ENCODE data around the gene NANS.
"Not testable (repeated sequence)": the region's sequence is repeated elsewhere in the genome, so short reads cannot be mapped to it uniquely, and the experiment has no call there.

Gene NANS

DNA sequence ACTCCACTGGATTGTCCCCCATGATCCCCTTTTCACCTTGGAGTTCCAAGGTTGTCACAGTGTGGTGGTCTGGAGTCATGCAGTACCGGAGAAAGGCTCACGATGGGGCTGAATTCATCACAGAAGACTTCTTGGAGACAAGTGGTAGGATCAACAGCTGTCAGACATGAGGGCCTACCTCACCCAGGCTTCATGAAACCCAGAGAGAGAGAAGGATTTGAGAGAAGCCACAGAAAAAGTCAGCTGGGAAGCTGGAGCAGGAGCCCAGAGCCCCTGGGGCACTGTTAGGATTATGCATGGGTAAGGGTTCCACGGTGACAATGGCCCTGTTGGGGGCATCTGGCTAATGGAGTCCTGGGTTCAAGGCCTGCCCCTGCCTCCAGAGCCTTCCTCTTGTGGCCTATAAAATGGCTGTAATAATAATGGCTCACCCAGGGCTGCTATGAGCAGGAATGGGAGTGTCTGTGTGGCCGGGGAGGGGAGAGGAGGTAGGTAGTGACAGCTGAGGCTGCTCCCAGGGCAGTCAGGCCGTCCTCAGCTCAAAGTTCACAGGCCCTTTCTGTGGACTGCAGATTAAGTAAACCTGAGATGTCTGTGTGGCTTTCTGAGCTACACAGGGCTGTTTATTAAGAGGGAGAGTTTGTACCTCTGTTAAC is 61.6 kb downstream of the NANS start:
- no peaks in the 10 kb centered on the region for H3K27me3 ChIP-seq (ENCODE audit: control insufficient read depth, insufficient read depth, low read length)
- H3K4me3 ChIP-seq (ENCODE audit: low read length) = peak overlapping the region; percentile 48; the same call in 1 of the 2 replicates
- H3K36me3 ChIP-seq (ENCODE audit: control insufficient read depth, insufficient read depth, low read length) = no peaks in the 10 kb centered on the region
- H3K27ac ChIP-seq (ENCODE audit: low read length) = no peak overlapping the region
- no peak for DNase-seq (ENCODE audit: low read depth, low spot score)
- no CpG with 5 or more reads among the region's 5 CpGs for WGBS (ENCODE audit: insufficient coverage, insufficient read length)
- no peaks in the 10 kb centered on the region for H3K9me3 ChIP-seq (ENCODE audit: control insufficient read depth, insufficient read depth, low read length)
- 0 out of 2 replicates have a peak, but pooled peaks cover 1% of the 10 kb centered on the region for H3K4me1 ChIP-seq (ENCODE audit: control insufficient read depth, insufficient read depth, low read length)

DNA sequence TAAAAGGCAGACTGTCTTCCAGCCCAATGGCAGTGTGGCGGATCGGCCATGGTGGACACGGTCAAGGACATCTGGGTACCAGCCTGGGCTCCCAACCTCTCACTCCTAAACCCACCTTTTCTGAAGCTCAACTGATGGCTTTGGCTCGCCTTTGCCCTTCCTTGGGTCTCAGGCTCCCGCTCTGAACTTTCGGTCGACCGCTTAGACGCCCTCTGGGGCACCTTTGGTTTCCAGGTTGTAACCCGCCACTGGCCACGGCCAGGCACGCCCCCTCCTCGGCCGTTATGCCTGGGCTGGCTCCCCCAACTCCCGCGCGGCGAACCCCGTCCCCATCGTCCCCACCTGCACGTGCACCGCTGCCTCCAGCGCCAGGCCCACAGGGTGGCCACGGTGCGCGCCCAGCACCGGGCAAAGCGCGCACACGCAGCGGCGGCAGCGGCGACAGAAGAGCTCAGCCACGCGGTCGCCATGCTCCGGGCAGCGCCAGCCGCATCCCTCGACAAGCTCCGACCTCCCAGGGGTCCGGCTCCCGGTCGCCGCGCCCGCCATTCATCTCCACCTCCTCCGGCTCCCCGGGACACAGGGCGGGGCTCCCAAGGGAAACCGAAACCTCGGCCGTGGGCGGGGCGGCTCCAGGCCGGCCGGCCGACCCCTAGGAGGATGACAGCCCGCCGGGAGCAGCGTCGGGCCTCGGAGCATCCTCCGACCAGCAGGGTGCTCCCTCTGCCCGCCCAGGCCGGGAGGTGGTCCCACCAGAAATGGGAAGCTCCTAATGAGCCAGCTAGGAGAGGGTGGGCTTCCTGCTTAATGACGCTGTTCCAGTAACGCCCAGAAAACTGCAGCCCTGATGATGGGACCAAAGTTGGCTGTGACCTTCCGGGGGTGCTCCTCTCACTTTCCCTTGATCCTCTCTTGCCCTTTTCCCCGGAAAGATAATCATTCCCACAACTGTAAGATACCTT is 62.4 kb downstream of the NANS start, which contains the start of gene TRIM14:
TSS of gene TRIM14 (minus strand) at position 583 of the 962 bp plus-strand sequence. CDS start at position 549, 34 bp downstream.
- Histone ChIP-seq H3K9me3 (ENCODE audit: control insufficient read depth, insufficient read depth, low read length) (no peaks in the 10 kb centered on the region), H3K4me1 (ENCODE audit: control insufficient read depth, insufficient read depth, low read length) (0 out of 2 replicates have a peak, but pooled peaks cover 1% of the 10 kb centered on the region), H3K36me3 (ENCODE audit: control insufficient read depth, insufficient read depth, low read length) (no peaks in the 10 kb centered on the region), H3K27ac (ENCODE audit: low read length) (no peak within 1 kb of the TSS), H3K4me3 (ENCODE audit: low read length) (peak within 1 kb of the TSS; percentile 48), H3K27me3 (ENCODE audit: control insufficient read depth, insufficient read depth, low read length) (no peaks in the 10 kb centered on the region)
- WGBS (ENCODE audit: insufficient coverage, insufficient read length) = no CpG with 5 or more reads among the region's 71 CpGs
- DNase-seq (ENCODE audit: low read depth, low spot score) = no peak

DNA sequence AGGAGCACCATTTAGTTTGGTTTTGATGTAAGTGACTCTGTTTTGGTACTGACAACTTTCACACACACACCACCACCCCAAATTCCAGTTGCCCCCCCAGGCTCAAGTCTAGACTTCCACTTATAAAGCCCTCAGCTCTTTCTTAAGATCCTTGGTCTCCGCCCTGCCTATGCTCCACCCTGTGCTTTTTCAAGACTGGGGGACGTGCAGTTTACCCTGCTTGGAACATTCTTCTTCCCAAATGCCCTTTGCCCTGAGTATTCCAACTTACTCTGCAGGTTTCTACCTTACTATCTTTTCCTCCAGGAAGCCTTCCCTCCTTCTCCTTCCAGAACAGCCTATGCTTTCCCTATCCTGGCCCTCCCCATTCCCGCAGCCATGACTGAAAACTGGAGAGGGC is 63.9 kb downstream of the NANS start:
- Histone ChIP-seq H3K9me3 (ENCODE audit: control insufficient read depth, insufficient read depth, low read length) (no peaks in the 10 kb centered on the region), H3K4me1 (ENCODE audit: control insufficient read depth, insufficient read depth, low read length) (0 out of 2 replicates have a peak, but pooled peaks cover 1% of the 10 kb centered on the region), H3K27me3 (ENCODE audit: control insufficient read depth, insufficient read depth, low read length) (no peaks in the 10 kb centered on the region), H3K36me3 (ENCODE audit: control insufficient read depth, insufficient read depth, low read length) (no peaks in the 10 kb centered on the region), H3K27ac (ENCODE audit: low read length) (no peak overlapping the region), H3K4me3 (ENCODE audit: low read length) (no peak overlapping the region)
- no CpG with 5 or more reads among the region's 3 CpGs for WGBS (ENCODE audit: insufficient coverage, insufficient read length)
- DNase-seq (ENCODE audit: low read depth, low spot score) = no peak

DNA sequence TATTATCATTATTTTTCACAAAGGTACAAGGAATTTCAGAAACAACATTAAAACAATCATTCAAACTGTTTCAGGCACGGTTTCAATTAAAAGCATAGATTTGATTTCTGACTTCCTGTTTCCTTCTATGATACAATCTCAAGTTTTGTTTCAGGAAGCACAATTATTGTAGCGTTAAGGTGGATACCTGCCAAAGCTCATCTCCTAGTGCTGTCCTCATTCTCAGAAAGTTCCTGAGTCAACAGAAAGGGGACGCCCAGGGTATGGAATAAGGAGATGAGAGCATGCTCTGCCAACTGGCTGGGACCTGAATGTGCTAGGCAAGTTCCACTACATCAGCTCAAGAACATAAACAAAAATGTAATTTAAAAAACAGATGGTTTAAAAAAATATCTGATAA is 64.5 kb downstream of the NANS start:
- no peaks in the 10 kb centered on the region for H3K27me3 ChIP-seq (ENCODE audit: control insufficient read depth, insufficient read depth, low read length)
- WGBS (ENCODE audit: insufficient coverage, insufficient read length) = no CpG with 5 or more reads among the region's 3 CpGs
- H3K9me3 ChIP-seq (ENCODE audit: control insufficient read depth, insufficient read depth, low read length) = no peaks in the 10 kb centered on the region
- no peak for DNase-seq (ENCODE audit: low read depth, low spot score)
- 0 out of 2 replicates have a peak, but pooled peaks cover 1% of the 10 kb centered on the region for H3K4me1 ChIP-seq (ENCODE audit: control insufficient read depth, insufficient read depth, low read length)
- no peaks in the 10 kb centered on the region for H3K36me3 ChIP-seq (ENCODE audit: control insufficient read depth, insufficient read depth, low read length)
- H3K27ac ChIP-seq (ENCODE audit: low read length) = no peak overlapping the region
- no peak overlapping the region for H3K4me3 ChIP-seq (ENCODE audit: low read length)

DNA sequence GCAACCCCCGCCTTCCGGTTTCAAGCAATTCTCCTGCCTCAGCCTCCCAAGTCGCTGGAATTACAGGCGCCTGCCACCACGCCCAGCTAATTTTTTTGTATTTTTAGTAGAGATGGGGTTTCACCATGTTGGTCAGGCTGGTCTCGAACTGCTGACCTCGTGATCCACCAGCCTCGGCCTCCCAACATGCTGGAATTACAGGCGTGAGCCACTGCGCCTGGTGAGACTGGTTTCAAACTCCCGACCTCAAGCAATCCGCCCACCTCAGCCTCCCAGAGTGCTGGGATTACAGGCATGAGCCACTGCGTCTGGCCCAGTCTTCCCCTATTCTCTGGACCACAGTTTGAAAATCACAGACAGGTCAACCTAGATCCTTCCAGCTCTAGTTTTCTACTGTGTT is 67.6 kb downstream of the NANS start:
- no CpG with 5 or more reads among the region's 13 CpGs for WGBS (ENCODE audit: insufficient coverage, insufficient read length)

DNA sequence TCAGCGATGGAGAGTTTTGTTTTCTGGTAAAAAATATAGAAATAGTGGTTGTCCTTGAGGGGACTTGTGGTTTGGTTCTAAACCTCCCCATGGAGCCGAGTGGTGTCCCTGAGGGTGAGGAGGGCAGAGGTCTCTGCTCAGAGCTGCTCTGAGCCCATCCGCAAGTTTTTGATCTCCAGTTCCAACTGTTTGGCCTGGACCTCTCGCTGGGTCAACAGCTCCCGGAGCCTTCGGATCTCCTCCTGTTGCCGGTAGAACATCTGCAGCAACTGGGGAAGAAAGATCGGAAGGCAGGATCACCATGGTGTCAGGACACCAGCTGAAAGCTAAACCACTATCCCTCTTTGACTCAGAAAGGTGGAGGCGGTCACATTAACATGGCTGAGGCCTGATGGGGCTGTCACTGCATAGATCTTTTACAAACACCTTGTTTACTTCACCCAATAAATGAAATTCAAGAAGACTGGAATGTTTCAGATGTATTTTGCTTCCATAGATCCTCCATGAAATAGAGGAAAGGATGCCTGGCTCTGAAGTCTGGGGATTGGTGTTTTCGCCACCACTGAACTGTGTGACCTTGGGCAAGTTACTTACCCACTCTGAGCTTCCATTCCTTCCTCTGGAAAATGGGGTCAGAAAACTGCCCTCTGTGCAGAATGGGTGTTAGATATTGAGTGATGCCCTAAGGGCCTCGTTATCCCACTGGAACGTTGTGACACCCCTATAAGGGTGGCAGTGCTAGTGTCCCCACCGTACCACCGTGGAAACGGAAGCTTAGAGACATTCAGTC is 68.3 kb downstream of the NANS start:
- no CpG with 5 or more reads among the region's 15 CpGs for WGBS (ENCODE audit: insufficient coverage, insufficient read length)
- no peaks in the 10 kb centered on the region for H3K4me1 ChIP-seq (ENCODE audit: control insufficient read depth, insufficient read depth, low read length)

More for the DNA sequence above, 67.6 kb downstream of the NANS start:
- H3K9me3 ChIP-seq (ENCODE audit: control insufficient read depth, insufficient read depth, low read length); DNase-seq (ENCODE audit: low read depth, low spot score); H3K27ac ChIP-seq (ENCODE audit: low read length); H3K4me3 ChIP-seq (ENCODE audit: low read length); H3K27me3 ChIP-seq (ENCODE audit: control insufficient read depth, insufficient read depth, low read length); H3K4me1 ChIP-seq (ENCODE audit: control insufficient read depth, insufficient read depth, low read length): not testable (repeated sequence)
- H3K36me3 ChIP-seq (ENCODE audit: control insufficient read depth, insufficient read depth, low read length) = peaks cover 11% of the 10 kb centered on the region; the same call in 1 of the 2 replicates

DNA sequence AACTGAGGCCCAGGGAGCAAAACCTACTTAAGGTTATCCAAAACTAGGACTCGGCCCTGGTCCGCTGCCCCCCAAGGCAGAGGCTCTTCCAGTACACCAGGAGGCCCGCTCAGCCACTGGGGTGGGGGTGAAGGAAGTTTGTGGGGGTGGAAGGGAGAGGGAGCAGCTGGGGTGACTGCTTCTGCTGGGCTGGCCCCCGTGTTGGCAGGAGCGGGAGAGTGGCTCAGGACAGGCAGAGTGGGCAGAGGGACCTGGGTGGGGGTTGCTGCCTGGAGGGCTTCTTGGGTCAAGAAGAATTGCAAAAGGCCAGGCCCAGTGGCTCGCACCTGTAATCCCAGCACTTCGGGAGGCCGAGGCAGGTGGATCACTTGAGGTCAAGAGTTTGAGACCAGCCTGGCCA is 70.7 kb downstream of the NANS start:
- WGBS (ENCODE audit: insufficient coverage, insufficient read length) = no CpG with 5 or more reads among the region's 8 CpGs
- no peaks in the 10 kb centered on the region for H3K9me3 ChIP-seq (ENCODE audit: control insufficient read depth, insufficient read depth, low read length)
- H3K4me1 ChIP-seq (ENCODE audit: control insufficient read depth, insufficient read depth, low read length) = no peaks in the 10 kb centered on the region

More for the DNA sequence above, 68.3 kb downstream of the NANS start:
- Histone ChIP-seq H3K27me3 (ENCODE audit: control insufficient read depth, insufficient read depth, low read length) (no peaks in the 10 kb centered on the region), H3K9me3 (ENCODE audit: control insufficient read depth, insufficient read depth, low read length) (no peaks in the 10 kb centered on the region), H3K27ac (ENCODE audit: low read length) (no peak overlapping the region), H3K4me3 (ENCODE audit: low read length) (no peak overlapping the region), H3K36me3 (ENCODE audit: control insufficient read depth, insufficient read depth, low read length) (peaks cover 11% of the 10 kb centered on the region; the same call in 1 of the 2 replicates)
- no peak for DNase-seq (ENCODE audit: low read depth, low spot score)

DNA sequence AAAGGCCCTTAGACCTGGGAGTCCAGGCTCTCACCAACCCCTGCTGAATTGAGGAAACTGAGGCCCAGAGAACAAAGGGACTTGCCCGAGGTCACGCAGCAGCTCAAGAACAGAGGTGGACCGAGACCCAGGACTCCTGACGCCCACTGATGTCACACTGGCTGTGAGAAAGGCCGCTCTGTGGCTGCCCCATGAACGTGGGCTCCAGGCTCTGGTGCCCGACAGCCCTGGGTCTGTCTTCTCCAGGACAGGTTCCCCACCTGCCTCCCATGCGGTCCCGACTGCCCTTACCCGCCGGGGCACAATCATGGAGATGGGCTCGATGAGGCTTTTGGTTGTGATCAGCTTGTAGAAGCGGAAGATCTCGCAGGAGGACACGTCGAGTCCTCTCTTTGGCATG is 71.8 kb downstream of the NANS start:
- no peaks in the 10 kb centered on the region for H3K9me3 ChIP-seq (ENCODE audit: control insufficient read depth, insufficient read depth, low read length)
- DNase-seq (ENCODE audit: low read depth, low spot score) = no peak

More for the DNA sequence above, 70.7 kb downstream of the NANS start:
- Histone ChIP-seq H3K27ac (ENCODE audit: low read length) (no peak overlapping the region), H3K4me3 (ENCODE audit: low read length) (no peak overlapping the region), H3K27me3 (ENCODE audit: control insufficient read depth, insufficient read depth, low read length) (no peaks in the 10 kb centered on the region), H3K36me3 (ENCODE audit: control insufficient read depth, insufficient read depth, low read length) (peaks cover 11% of the 10 kb centered on the region; the same call in 1 of the 2 replicates)
- DNase-seq (ENCODE audit: low read depth, low spot score) = no peak

DNA sequence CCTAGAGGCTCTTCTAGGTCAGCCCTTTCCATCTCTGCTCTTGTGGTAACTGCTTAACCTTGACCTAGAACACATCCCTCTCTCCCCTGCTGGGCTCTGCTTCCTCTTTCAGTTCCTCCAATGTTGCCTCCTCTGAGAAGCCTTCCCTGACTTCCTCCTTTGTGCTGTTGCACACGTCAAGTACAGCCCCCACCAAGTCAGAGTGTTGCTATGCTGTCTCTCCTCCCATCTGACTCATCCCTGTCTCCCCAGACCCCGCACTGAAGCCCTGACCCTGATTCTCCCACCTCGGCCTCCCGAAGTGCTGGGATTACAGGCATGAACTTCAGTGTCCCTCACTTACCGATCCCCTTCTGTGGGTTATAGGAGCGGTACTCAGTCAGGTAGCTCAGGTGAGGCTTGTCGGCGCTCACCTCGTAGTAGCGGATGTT is 72.9 kb downstream of the NANS start:
- Histone ChIP-seq H3K4me3 (ENCODE audit: low read length) (no peak overlapping the region), H3K4me1 (ENCODE audit: control insufficient read depth, insufficient read depth, low read length) (no peaks in the 10 kb centered on the region), H3K27me3 (ENCODE audit: control insufficient read depth, insufficient read depth, low read length) (no peaks in the 10 kb centered on the region), H3K36me3 (ENCODE audit: control insufficient read depth, insufficient read depth, low read length) (peaks cover 11% of the 10 kb centered on the region; the same call in 1 of the 2 replicates), H3K9me3 (ENCODE audit: control insufficient read depth, insufficient read depth, low read length) (no peaks in the 10 kb centered on the region), H3K27ac (ENCODE audit: low read length) (no peak overlapping the region)
- no CpG with 5 or more reads among the region's 10 CpGs for WGBS (ENCODE audit: insufficient coverage, insufficient read length)
- no peak for DNase-seq (ENCODE audit: low read depth, low spot score)

More for the DNA sequence above, 71.8 kb downstream of the NANS start:
- no peaks in the 10 kb centered on the region for H3K4me1 ChIP-seq (ENCODE audit: control insufficient read depth, insufficient read depth, low read length)
- no peaks in the 10 kb centered on the region for H3K27me3 ChIP-seq (ENCODE audit: control insufficient read depth, insufficient read depth, low read length)
- peaks cover 11% of the 10 kb centered on the region; the same call in 1 of the 2 replicates for H3K36me3 ChIP-seq (ENCODE audit: control insufficient read depth, insufficient read depth, low read length)
- WGBS (ENCODE audit: insufficient coverage, insufficient read length) = no CpG with 5 or more reads among the region's 16 CpGs
- no peak overlapping the region for H3K27ac ChIP-seq (ENCODE audit: low read length)
- H3K4me3 ChIP-seq (ENCODE audit: low read length) = no peak overlapping the region
